NCI-H1417 (cell line): ENCODE data around the gene SGCD.
A peak's percentile ranks its signal among the peaks of the same experiment; 100 is the strongest.

Experiments used
- DNase-seq, 3 experiments: peaks; one replicate each; lab custom pipeline; 2025; lab: John Stamatoyannopoulos, UW

Gene SGCD

GRCh38 chr5:156693113-156693512 is 366.1 kb downstream of the SGCD start:
- DNase-seq: no peak

GRCh38 chr5:156694598-156694997 is 367.6 kb downstream of the SGCD start:
- no peak for DNase-seq

- DNase-seq: no peak
These were observed 368.8 kb downstream of the SGCD start for GRCh38 chr5:156695774-156696173.

GRCh38 chr5:156698323-156698722 is 371.4 kb downstream of the SGCD start:
- no peak for DNase-seq

- DNase-seq: no peak
These were observed 372.2 kb downstream of the SGCD start for GRCh38 chr5:156699147-156699546.

- DNase-seq: no peak
These were observed 377.2 kb downstream of the SGCD start for GRCh38 chr5:156704139-156704538.

GRCh38 chr5:156706631-156707030 is 379.7 kb downstream of the SGCD start:
- DNase-seq: no peak

GRCh38 chr5:156707750-156708149 is 380.8 kb downstream of the SGCD start:
- DNase-seq: no peak

- no peak for DNase-seq
These were observed 388.3 kb downstream of the SGCD start for GRCh38 chr5:156715287-156715686.

- no peak for DNase-seq
These were observed 389.8 kb downstream of the SGCD start for GRCh38 chr5:156716591-156717380.

GRCh38 chr5:156718985-156719384 is 392.0 kb downstream of the SGCD start:
- no peak for DNase-seq

- no peak for DNase-seq
These were observed 395.4 kb downstream of the SGCD start for GRCh38 chr5:156722358-156722757.

- DNase-seq: no peak
These were observed 408.5 kb downstream of the SGCD start for GRCh38 chr5:156735477-156735876.

- DNase-seq: no peak
These were observed 414.6 kb downstream of the SGCD start for GRCh38 chr5:156741516-156741915.

- DNase-seq: no peak
These were observed 426.9 kb downstream of the SGCD start for GRCh38 chr5:156753846-156754245.

- no peak for DNase-seq
These were observed 428.6 kb downstream of the SGCD start for GRCh38 chr5:156755421-156756087.

- no peak for DNase-seq
These were observed 431.2 kb downstream of the SGCD start for GRCh38 chr5:156758011-156758791.

GRCh38 chr5:156759156-156759555 is 432.2 kb downstream of the SGCD start:
- DNase-seq: no peak

- no peak for DNase-seq
These were observed 435.8 kb downstream of the SGCD start for GRCh38 chr5:156762771-156763170.

- peak in 1 of 3 experiments; percentile 3 for DNase-seq
These were observed 437.4 kb downstream of the SGCD start for GRCh38 chr5:156764176-156764971.

GRCh38 chr5:156774273-156774672 is 447.3 kb downstream of the SGCD start:
- no peak for DNase-seq

GRCh38 chr5:156778139-156778706 is 451.3 kb downstream of the SGCD start:
- DNase-seq: no peak
